GM18511 (cell line): ENCODE data around the gene SEMA7A.
"Not testable (repeated sequence)": the region's sequence is repeated elsewhere in the genome, so short reads cannot be mapped to it uniquely, and the experiment has no call there.

Experiments
- ATAC-seq: cut with Tn5 transposase; IDR thresholded peaks from one replicate; pipeline ENCODE4 v1.9.1; 2021; ENCODE audit warnings: mild to moderate bottlenecking, moderate library complexity; ENCODE audit not compliant: unreplicated experiment

Gene SEMA7A

GRCh38 chr15:74433592-74434262, at the start of gene SEMA7A:
Gene SEMA7A, minus strand, starts transcription at chr15:74433958. Its CDS starts 40 bp downstream, at chr15:74433918.
- ATAC-seq: peak; percentile 68

GRCh38 chr15:74482661-74483060, 48.9 kb upstream of the SEMA7A start:
- ATAC-seq: no peak

- ATAC-seq: not testable (repeated sequence)
Measured at GRCh38 chr15:74480364-74480763, 46.6 kb upstream of the SEMA7A start.

- not testable (repeated sequence) for ATAC-seq
Measured at GRCh38 chr15:74471621-74472020, 37.9 kb upstream of the SEMA7A start.

GRCh38 chr15:74470631-74471395, 37.1 kb upstream of the SEMA7A start:
- no peak for ATAC-seq

- no peak for ATAC-seq
Measured at GRCh38 chr15:74468341-74469032, 34.7 kb upstream of the SEMA7A start.

GRCh38 chr15:74466570-74466969, 32.8 kb upstream of the SEMA7A start:
- no peak for ATAC-seq

- no peak for ATAC-seq
Measured at GRCh38 chr15:74464897-74465296, 31.1 kb upstream of the SEMA7A start.

GRCh38 chr15:74464216-74464615, 30.5 kb upstream of the SEMA7A start:
- no peak for ATAC-seq

- no peak for ATAC-seq
Measured at GRCh38 chr15:74463634-74464033, 29.9 kb upstream of the SEMA7A start.

- no peak for ATAC-seq
Measured at GRCh38 chr15:74461847-74462511, 28.2 kb upstream of the SEMA7A start.

GRCh38 chr15:74460871-74461846, 27.4 kb upstream of the SEMA7A start, which contains the start of gene UBL7:
Gene UBL7, minus strand, starts transcription at chr15:74461160. Its CDS starts 2,293 bp downstream, at chr15:74458867.
- ATAC-seq: peak; percentile 93

GRCh38 chr15:74460298-74460697, 26.5 kb upstream of the SEMA7A start:
- ATAC-seq: no peak

GRCh38 chr15:74459798-74460197, 26.0 kb upstream of the SEMA7A start:
- not testable (repeated sequence) for ATAC-seq

GRCh38 chr15:74458473-74458872, 24.7 kb upstream of the SEMA7A start:
- no peak for ATAC-seq

GRCh38 chr15:74457036-74457435, 23.3 kb upstream of the SEMA7A start:
- ATAC-seq: not testable (repeated sequence)

- no peak for ATAC-seq
Measured at GRCh38 chr15:74454764-74455500, 21.2 kb upstream of the SEMA7A start.

- ATAC-seq: no peak
Measured at GRCh38 chr15:74453925-74454763, 20.4 kb upstream of the SEMA7A start.
